Inflammatory macrophage (primary cell): ENCODE data around the gene MYO3B.
"Not testable (repeated sequence)": the region's sequence is repeated elsewhere in the genome, so short reads cannot be mapped to it uniquely, and the experiment has no call there.

ENCODE experiments used
- DNase-seq, 2 donors: peaks; one replicate each; pipeline ENCODE4 v3.0.0-alpha.2; 2020 to 2022

Gene MYO3B

GRCh38 chr2:170432823-170433222 lies 254.9 kb downstream of the MYO3B start:
- no peak for DNase-seq

GRCh38 chr2:170433448-170433847 lies 255.5 kb downstream of the MYO3B start:
- DNase-seq, result no peak

- DNase-seq, result not testable (repeated sequence)
Measured at GRCh38 chr2:170434396-170434795, 256.4 kb downstream of the MYO3B start.

- DNase-seq, result no peak
Measured at GRCh38 chr2:170434900-170435621, 257.1 kb downstream of the MYO3B start.

GRCh38 chr2:170436077-170436943 lies 258.4 kb downstream of the MYO3B start:
- no peak for DNase-seq

GRCh38 chr2:170446078-170446477 lies 268.1 kb downstream of the MYO3B start:
- DNase-seq, result no peak

GRCh38 chr2:170449034-170449433 lies 271.1 kb downstream of the MYO3B start:
- DNase-seq, result no peak

- no peak for DNase-seq
Measured at GRCh38 chr2:170454471-170455372, 276.8 kb downstream of the MYO3B start.

- peak; percentile 64 to 81 for DNase-seq
Measured at GRCh38 chr2:170455617-170456426, 277.9 kb downstream of the MYO3B start.

- DNase-seq, result no peak
Measured at GRCh38 chr2:170456914-170457313, 279.0 kb downstream of the MYO3B start.

- no peak for DNase-seq
Measured at GRCh38 chr2:170457742-170458141, 279.8 kb downstream of the MYO3B start.

- DNase-seq, result no peak
Measured at GRCh38 chr2:170461889-170462288, 283.9 kb downstream of the MYO3B start.

GRCh38 chr2:170462433-170463205 lies 284.7 kb downstream of the MYO3B start:
- DNase-seq, result no peak

GRCh38 chr2:170463206-170463537 lies 285.2 kb downstream of the MYO3B start:
- DNase-seq, result no peak

- no peak for DNase-seq
Measured at GRCh38 chr2:170464268-170464667, 286.3 kb downstream of the MYO3B start.

GRCh38 chr2:170465241-170465640 lies 287.3 kb downstream of the MYO3B start:
- no peak for DNase-seq

GRCh38 chr2:170466632-170467031 lies 288.7 kb downstream of the MYO3B start:
- no peak for DNase-seq

- no peak for DNase-seq
Measured at GRCh38 chr2:170467568-170468422, 289.8 kb downstream of the MYO3B start.

- DNase-seq, result no peak
Measured at GRCh38 chr2:170468557-170468956, 290.6 kb downstream of the MYO3B start.

GRCh38 chr2:170472498-170472897 lies 294.6 kb downstream of the MYO3B start:
- DNase-seq, result not testable (repeated sequence)
